Mucosa of gallbladder (tissue), 1 donor: ENCODE data around the gene BCL11A. TPM values are rescaled to one million over a fixed set of nuclear protein-coding genes. Genes with fewer than 3 reads are reported as not detected.

ENCODE experiments used
- DNase-seq: peaks from one replicate; pipeline ENCODE4 v3.0.0-alpha.2; 2020; ENCODE audit warnings: low spot score
- total RNA-seq: library from RNA; stranded (reverse); gene quantifications from one replicate; pipeline ENCODE4 v1.2.1, GENCODE V29; 2021
- donor health status: DM: no; HTN: no; CAD: no.

The BCL11A gene
- total RNA-seq, 1 donor from 2014 or later = 21.3 TPM

GRCh38 chr2:60408811-60409530 lies 144.5 kb downstream of the BCL11A start:
- DNase-seq = no peak

DNA sequence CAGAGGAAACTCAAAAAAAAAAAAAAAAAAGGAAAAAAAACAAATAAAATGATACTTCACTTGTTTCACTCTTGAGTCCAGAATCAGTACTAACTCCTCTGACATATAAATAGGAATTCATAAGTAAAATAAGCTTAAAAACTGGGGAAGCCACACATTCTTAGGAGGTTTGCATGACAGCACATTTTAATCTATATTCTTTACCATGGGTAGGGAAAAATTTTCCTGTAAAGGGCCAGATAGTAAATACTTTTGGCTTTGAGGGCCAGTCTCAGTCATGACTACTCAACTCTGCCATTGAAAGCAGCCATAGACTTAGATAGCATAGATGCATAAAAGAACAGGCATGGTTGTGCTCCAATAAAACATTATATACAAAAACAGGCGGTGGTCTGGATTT lies 145.2 kb downstream of the BCL11A start:
- DNase-seq = no peak

- DNase-seq = no peak
These were observed 146.1 kb downstream of the BCL11A start for GRCh38 chr2:60407398-60407797.

DNA sequence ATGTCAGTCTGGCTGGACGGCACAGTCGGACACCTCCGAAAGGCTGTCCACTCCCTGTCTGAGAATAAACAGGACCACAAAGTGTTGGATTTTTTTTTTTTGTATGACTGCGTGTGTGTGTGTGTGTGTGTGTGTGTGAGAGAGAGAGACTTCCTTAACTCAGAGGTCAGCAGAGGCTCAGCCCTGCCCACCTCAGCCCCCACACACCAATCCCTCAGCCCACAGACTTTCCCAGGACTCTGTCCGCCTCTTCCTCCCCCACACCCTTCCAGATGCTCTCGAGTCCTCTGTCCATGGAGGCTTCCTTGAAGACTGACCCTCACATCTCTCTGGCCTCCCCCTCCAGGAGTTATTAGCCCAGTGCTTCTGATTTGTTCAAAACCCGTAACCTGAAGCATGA lies 147.3 kb downstream of the BCL11A start:
- no peak for DNase-seq

- DNase-seq = no peak
These were observed 148.1 kb downstream of the BCL11A start for GRCh38 chr2:60405271-60405919.

Other genes starting within 250 kb of the BCL11A start
- gene PAPOLG, start 202.6 kb upstream of the BCL11A start, total RNA-seq = 10.8 TPM